ENCODE data around the gene ETV3. TPM values are rescaled to one million over a fixed set of nuclear protein-coding genes. Genes with fewer than 3 reads are reported as not detected.

Gene ETV3
- total RNA-seq, 4 donors from 2014 or later = 4.4 to 30.1 (median 19.6) TPM

DNA sequence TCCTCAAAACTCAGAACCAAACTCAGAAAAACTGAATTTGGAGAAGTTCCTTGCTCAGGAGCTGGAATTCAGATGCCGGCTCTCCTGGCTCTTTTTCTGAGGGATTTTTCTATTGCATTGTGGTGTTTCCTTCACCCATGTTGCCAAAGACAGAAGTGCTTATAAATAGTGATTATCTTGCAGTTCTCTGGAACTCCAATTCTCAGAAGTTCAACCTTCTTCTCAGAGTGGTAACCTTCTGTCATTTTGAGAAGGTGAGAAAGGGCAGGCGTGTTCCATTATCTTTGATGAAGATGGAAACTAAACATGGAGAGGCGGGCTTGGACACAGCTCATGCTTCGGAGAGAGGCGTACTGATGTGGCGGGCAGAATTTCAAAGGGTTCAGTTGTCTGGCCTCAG lies 12.4 kb upstream of the ETV3 start:
- peaks cover 0 to 8% of the 10 kb centered on the region in 2 donors for H3K4me1 ChIP-seq
- TF ChIP-seq, protein P1, sequence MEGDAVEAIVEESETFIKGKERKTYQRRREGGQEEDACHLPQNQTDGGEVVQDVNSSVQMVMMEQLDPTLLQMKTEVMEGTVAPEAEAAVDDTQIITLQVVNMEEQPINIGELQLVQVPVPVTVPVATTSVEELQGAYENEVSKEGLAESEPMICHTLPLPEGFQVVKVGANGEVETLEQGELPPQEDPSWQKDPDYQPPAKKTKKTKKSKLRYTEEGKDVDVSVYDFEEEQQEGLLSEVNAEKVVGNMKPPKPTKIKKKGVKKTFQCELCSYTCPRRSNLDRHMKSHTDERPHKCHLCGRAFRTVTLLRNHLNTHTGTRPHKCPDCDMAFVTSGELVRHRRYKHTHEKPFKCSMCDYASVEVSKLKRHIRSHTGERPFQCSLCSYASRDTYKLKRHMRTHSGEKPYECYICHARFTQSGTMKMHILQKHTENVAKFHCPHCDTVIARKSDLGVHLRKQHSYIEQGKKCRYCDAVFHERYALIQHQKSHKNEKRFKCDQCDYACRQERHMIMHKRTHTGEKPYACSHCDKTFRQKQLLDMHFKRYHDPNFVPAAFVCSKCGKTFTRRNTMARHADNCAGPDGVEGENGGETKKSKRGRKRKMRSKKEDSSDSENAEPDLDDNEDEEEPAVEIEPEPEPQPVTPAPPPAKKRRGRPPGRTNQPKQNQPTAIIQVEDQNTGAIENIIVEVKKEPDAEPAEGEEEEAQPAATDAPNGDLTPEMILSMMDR (IDR thresholded peaks at IDR 0.05) = no peak
- TF ChIP-seq POLR2A (IDR thresholded peaks at IDR 0.05) = no peak
- no peak for DNase-seq
- no peak overlapping the region for H3K4me3 ChIP-seq
- H3K9me3 ChIP-seq = no peaks in the 10 kb centered on the region
- intact Hi-C loops (cut with DNase I; ENCODE audit: low total_unique reads) = no loop called here
- H3K27me3 ChIP-seq = no peaks in the 10 kb centered on the region
- no peak overlapping the region for H3K27ac ChIP-seq
- H3K36me3 ChIP-seq = no peaks in the 10 kb centered on the region

DNA sequence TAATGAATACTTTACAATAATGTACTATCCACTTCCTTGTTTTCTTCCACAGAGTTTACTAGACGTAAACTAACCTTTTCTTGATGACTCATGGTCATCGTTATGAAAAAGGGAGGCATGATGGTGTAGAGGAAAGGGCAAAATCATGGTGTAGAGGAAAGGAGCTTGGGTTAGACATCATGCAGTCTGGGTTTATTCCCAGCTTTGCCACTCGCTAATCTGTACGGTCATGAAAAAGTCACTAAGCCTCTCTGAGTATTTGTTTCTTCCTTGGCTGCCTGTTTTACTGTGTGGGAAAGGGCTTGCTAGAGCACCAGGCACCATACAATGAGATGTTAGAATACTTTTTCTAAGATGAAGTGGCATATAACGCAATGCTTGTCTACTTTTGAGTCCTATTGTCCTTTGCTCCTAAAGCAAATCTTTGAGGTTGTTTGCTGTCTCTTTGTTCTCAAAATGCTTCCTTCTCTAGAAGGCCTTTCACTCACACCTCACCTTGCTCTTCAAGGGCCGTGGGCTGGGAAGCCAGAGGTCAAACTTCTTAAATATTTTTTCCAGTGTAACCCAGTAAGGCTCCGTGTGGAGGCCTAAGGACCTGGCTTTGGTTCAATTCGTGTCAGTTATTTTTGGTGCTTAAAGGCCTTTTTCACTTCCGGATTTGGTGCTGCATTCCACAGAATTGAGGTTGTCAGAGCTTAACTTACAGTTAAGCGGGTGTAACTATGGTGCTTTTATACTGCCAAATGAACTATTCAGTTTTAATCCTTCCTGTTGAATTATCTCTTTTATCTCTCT lies 9.9 kb upstream of the ETV3 start:
- no peak for DNase-seq
- no peaks in the 10 kb centered on the region for H3K36me3 ChIP-seq
- H3K27ac ChIP-seq = no peak overlapping the region
- no peaks in the 10 kb centered on the region for H3K9me3 ChIP-seq
- H3K27me3 ChIP-seq = no peaks in the 10 kb centered on the region
- intact Hi-C loops (cut with DNase I; ENCODE audit: low total_unique reads) = no loop called here
- H3K4me3 ChIP-seq = no peak overlapping the region
- TF ChIP-seq, protein P1 (IDR thresholded peaks at IDR 0.05) = no peak
- TF ChIP-seq POLR2A (IDR thresholded peaks at IDR 0.05) = no peak
- H3K4me1 ChIP-seq = no peaks in the 10 kb centered on the region

DNA sequence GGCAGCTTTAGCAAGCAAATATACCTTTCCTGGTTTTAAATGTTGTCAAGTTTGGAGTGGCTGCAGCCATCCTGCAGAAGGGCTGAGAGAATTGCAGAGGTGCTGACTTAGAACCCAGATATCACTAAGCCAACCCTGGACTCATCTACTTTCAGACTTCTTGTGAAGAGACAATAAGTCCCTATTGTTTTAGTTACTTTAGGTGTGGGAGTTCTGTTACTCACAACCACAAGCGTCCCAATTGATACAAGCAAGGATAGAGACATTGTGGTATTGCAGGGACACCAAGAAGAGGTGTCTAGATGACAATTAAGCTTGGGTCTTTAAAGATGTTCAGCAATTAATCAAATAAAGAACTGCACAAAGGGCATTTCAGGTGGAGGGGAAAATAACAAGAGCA lies 8.8 kb upstream of the ETV3 start:
- Histone ChIP-seq H3K4me1 (no peaks in the 10 kb centered on the region), H3K9me3 (no peaks in the 10 kb centered on the region), H3K27ac (no peak overlapping the region), H3K4me3 (no peak overlapping the region), H3K27me3 (no peaks in the 10 kb centered on the region), H3K36me3 (no peaks in the 10 kb centered on the region)
- intact Hi-C loops (cut with DNase I; ENCODE audit: low total_unique reads) = no loop called here
- TF ChIP-seq, protein P1 (IDR thresholded peaks at IDR 0.05) = no peak
- TF ChIP-seq POLR2A (IDR thresholded peaks at IDR 0.05) = no peak
- DNase-seq = no peak

DNA sequence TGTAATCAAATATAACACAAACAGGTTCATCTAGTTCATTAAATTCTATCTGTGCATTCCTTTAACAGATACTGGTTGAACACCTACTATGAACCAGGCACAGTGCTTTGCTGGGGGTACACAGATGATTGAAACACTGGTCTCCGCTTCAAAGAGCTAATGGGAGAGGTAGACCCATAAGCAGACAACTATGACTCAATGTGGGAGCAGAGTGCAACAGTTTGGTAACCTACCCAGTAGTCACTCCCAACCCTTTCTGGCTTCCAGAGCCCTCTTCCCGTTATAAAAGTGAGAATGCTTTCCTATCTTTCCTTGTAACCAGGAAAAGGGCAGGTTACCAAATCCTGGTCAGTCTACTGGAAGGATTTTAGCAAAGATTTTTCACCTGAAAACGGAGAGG lies 8.0 kb upstream of the ETV3 start:
- Histone ChIP-seq H3K27me3 (no peaks in the 10 kb centered on the region), H3K4me3 (no peak overlapping the region), H3K36me3 (no peaks in the 10 kb centered on the region), H3K9me3 (no peaks in the 10 kb centered on the region), H3K4me1 (no peaks in the 10 kb centered on the region), H3K27ac (no peak overlapping the region)
- TF ChIP-seq, protein P1 (IDR thresholded peaks at IDR 0.05) = no peak
- TF ChIP-seq POLR2A (IDR thresholded peaks at IDR 0.05) = no peak
- intact Hi-C loops (cut with DNase I; ENCODE audit: low total_unique reads) = no loop called here
- no peak for DNase-seq

DNA sequence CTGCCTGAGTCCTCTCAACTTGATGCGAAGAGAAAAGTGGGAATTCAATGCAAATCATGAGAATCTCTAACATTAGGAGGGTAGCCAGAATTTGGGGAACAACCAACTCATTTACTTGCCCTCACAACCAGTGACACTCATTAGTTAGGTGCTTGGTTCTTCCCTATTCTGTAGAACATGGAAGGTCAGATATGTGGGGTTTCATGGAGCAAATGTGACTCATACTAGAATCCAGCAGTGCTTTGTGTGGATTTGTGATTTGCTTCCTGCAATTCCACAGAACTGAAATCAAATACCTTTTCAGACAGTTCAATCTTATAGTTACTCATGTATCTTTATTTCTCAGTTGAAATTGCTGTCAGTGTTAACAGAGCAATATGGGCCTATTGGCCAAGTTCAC lies 6.9 kb upstream of the ETV3 start:
- Histone ChIP-seq H3K36me3 (no peaks in the 10 kb centered on the region), H3K4me3 (no peak overlapping the region), H3K27ac (no peak overlapping the region), H3K9me3 (no peaks in the 10 kb centered on the region), H3K4me1 (no peaks in the 10 kb centered on the region), H3K27me3 (no peaks in the 10 kb centered on the region)
- intact Hi-C loops (cut with DNase I; ENCODE audit: low total_unique reads) = no loop called here
- DNase-seq = no peak
- TF ChIP-seq POLR2A (IDR thresholded peaks at IDR 0.05) = no peak
- TF ChIP-seq, protein P1 (IDR thresholded peaks at IDR 0.05) = no peak

All from uterus (tissue), 4 donors.